Central memory CD4-positive, alpha-beta T cell (primary cell): ENCODE results near the gene RALBP1.
"Not testable (repeated sequence)": the region's sequence is repeated elsewhere in the genome, so short reads cannot be mapped to it uniquely, and the experiment has no call there.

ENCODE experiments used
- DNase-seq: peaks from one replicate; pipeline ENCODE4 v3.0.0; 2022

RALBP1 gene

DNA sequence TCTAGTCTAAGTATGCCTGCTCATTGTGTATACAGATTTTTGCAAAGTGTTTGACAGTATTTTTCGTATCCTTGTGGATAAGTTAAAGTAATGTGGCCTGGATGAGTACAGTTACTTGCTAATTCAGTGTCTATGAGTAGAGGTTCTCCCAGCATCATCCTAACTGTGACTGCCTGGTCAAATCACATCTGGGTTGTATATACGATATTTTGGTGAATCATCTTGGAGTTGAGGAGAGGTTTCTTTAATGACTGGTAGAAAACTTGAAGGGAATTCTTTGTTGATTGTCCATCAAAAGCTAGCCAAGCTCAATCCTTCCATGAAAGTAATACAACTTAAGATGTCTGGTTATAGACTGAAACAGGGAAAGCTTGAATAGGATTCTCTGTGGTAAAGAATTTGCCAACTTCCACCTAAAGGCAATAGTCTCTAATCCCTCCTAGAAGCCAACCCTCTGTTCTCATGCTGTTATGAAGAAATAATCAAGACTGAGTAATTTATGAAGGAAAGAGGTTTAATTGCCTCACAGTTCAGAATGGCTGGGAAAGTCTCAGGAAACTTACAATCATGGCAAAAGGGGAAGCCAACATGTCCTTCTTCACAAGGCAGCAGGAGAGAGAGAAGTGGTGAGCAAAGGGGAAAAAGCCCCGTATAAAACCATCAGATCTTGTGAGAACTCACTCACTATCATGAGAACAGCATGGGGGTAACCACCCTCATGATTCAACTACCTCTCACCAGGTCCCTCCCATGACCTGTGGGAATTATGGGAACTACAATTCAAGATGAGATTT, 19.4 kb upstream of the RALBP1 start:
- no peak for DNase-seq

DNA sequence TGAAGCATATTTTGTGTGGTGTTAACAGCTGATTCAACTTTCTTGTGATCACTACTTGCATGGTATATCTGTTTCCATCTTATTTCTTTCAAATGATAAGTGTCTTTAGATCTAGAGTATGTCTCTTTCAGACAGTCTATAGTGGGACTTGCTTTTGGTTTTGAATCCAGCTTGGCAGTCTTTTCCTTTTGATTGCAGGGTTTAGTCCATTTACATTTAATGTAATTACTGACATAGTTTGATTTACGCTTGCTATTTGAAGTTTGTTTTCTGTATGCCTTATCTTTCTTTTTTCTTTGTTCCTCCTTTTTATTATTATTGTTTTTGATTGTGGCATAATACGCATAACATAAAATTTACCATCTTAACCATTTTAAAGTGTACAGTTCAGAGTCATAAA, 9.2 kb upstream of the RALBP1 start:
- DNase-seq, result no peak

DNA sequence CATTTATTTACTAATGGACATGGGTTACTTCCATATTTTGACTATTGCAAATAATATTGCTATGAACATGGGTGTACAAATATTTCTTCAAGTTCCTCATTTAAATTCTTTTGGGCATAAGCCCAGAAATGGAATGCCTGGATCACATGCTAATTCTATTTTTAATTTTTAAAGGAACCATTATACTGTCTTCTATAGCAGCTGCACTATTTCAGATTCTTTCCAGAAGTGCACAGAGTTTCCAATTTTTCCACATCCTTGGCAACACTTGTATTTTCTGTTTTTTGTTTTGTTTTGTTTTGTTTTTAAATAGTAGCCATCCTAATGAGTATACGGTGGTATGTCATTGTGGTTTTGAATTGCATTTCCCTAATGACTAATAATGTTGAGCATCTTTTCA, 8.5 kb upstream of the RALBP1 start:
- DNase-seq, result no peak

DNA sequence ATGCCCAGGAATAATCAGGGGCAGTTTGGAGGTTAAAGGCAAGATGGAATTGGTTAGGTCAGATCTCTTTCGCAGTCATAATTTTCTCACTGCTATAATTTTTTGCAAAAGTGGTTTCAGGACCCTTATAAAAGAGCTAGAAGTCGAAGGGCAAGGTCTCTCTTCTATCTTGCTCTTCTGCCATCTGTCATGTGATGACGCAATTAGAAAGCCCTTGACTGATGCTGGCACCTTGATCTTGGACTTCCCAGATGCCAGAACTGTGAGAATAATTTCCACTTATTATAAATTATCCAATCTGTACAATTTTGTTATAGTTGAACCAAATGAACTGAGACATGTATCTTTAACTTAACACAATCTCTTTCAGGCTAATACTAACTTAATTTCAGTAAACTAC, 6.3 kb upstream of the RALBP1 start:
- DNase-seq, result no peak

DNA sequence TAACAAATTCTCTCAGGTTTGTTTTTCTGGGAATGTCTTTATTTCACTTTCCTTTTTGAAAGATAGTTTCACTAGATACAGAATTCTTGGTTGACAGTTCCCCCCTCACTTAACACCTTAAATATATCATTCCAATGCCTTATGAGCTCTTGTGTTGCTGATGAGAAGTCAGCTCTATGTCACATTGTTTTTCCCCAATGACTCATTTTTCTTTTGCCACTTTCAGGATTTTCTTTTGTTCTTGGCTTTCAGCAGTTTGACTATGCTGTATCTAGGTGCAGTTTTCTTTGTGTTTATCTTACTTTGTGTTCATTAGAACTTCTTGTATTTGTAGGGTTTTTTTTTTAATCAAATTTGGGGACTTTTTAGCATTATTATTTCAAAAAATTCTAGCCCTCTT, 5.6 kb upstream of the RALBP1 start:
- DNase-seq, result no peak

DNA sequence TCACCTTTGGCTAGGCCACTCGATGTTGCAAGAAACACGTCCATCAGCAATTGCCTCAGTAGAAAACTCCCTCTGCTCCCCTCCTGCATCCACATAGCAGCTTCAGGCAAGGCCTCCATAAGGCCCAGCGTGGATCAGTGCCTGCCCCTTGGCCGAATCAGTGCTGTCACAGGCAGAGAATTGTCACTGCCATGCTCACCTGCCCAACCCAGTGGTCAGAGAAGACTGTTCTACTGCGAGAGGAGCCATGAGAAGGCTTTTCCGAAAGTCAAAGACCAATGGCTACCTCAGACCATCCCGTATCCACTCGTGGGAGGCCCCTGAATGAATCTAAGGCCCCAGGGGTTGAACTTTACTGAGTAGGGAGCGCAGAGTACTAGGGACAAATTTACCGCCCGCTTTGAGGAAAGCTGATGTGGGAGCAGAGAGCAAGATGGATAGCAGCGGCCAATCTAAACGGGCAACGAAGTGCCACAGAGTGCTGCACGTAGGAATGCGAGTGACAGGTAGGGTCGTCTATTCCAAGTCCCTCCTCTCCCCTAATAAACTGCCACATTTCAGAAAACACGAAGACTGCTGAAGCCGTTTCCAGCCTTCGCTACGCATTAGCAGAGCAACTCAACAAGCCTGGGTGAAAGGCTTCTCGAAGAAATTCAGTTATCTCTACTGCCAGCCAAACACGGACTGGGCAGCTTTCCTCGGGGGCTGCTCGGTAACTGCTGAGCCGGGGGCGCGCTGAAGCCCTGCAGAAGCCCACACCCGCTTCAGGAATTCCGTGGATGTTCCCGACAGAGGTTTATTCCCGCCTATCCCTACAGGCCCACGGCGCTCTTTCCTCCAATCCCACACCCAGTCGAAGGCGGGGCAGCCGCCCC, 968 bp upstream of the RALBP1 start:
- no peak for DNase-seq

DNA sequence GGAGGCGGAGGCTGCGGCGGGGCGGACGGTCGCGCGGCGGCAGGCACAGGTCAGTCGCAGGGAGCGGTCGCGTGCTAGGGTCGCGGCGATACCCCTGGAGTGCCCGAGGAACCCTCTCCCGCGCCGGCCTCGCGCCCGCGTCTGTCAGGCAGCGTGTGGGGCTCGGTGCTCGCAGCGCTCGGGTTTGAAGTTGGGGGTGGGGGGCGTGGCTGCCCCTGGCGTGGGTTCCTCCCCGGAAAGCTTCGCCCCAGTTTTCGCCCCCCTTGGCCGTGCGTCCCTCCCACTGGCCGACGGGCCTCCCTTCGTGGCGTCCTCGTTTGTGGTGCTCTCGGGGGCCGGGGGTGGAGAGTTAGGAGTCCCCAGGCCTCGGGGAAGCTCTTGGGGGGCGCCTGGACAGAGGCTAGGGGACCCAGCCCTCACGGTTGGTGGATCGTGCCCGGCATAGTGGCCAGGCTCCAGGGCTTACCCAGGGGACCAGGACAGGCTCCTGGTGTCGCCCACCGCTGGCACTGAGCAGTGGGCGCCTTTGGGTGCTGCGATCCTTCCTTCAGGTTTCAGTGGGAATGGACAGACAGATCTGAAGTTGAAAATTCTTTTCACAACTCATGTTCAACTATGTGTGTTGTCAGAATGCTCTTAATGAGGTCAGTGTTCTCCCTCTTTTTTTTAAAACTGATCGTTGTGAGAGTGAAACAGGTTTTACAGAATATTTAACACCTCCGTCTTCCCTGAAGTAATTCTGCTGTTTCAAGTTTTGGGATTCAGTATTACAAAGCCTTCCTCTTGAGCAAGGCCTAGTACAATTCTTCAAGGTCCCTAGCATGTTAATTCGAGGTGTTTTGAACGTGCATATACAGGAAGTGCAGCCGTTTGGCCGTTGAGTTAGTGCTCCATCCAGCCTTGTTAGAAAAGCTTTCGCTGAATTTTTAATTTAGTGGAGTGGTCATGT, 604 bp downstream of the RALBP1 start:
- peak; percentile 7 for DNase-seq

DNA sequence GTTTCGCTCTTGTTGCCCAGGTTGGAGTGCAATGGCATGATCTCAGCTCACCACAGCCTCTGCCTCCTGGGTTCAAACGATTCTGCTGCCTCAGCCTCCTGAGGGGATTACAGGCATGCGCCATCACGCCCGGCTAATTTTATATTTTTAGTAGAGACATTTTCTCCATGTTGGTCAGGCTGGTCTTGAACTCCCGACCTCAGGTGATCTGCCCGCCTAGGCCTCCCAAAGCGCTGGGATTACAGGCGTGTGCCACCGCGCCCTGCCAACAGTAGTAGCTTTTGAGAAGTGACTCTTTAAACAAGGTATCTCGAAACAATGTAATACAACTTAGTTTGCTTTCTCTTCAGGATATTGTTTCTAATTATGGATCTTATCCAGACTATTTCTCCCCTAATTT, 1.6 kb downstream of the RALBP1 start:
- DNase-seq, result not testable (repeated sequence)

DNA sequence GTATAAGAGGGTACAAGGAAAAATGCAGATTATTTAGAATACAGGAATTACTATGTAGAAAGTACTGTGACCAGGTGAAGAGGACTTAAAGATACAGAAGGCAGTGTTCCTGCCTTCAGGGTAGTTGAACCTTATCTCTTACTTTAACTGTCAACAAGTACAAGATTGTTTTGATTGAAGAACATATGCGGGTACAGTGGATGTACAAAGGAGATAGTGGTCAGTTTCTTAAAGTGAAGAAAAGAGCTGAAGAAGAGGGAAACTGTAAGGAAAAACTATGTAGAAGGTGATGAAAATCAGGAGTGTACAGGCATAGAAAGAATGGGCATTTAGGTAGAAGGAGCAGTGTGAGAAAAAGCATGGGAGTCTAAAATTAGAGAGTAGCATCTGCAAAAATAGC, 2.2 kb downstream of the RALBP1 start:
- no peak for DNase-seq

DNA sequence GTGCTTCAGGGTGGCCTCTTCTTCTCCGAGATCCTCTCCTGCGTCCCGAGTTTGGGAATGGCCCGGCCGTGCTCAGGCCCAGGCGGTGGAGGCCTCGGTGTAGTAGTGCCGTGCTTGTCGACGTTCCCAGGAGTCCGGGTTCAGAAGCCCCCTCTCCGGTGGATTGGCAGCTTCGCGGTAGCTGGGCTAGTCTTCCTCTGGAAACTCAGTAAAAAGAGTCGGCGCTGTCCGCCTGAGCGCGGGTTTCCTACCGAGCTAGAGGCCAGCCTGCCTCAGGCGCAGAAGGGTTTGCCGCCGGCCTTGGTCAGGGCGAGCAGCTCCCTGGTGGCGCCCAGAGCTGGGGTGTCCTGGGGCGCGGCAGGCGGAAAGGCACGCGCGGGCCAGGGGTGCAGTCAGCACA, 3.2 kb downstream of the RALBP1 start:
- no peak for DNase-seq

DNA sequence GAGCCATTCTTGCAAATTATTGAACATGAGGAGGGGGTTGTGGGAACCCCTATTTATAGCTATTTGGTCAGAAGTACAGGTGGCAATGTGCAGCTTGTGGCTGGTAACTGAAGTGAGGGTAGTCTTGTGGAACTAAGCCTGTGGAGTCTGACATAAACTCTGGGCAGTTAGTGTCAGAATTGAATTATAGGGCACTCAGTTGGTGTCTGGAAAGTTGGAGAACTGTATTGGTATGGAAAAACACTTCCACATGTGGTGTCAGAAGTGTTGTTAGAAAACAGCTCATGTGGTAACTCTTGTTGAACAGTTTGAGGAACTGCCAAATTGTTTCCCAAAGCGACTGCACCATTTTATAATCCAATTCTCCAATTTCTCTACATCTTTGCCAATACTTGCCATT, 7.5 kb downstream of the RALBP1 start:
- no peak for DNase-seq

DNA sequence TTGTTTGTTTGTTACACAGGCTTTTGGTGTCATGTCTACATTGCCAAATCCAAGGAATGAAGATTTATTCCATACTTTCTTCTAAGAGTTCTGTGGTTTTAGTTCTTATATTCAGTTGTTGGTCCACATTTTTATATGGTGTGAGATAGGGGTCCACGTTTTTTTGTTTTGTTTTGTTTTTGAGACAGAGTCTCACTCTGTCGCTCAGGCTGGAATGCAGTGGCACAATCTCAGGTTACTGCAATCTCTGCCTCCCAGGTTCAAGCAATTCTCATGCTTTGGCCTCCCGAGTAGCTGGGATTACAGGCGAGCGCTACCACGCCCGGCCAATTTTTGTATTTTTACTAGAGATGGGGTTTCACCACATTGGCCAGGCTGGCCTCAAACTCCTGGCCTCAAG, 8.2 kb downstream of the RALBP1 start:
- DNase-seq, result no peak

DNA sequence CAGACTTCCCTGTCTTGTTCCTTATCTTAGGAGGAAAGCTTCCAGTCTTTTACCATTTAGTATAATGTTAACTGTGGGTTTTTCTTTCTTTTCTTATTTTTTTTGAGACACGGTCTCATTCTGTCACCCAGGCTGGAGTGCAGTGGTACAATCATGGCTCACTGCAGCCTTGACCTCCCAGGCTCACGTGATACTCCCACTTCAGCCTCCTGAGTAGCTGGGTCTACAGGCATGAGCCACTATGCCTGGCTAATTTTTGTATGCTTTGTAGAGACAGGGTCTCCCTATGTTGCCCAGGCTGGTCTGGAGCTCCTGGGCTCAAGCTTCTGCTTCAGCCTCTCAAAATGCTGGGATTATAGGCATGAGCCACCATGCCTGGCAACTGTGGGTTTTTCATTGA, 9.5 kb downstream of the RALBP1 start:
- DNase-seq, result not testable (repeated sequence)

DNA sequence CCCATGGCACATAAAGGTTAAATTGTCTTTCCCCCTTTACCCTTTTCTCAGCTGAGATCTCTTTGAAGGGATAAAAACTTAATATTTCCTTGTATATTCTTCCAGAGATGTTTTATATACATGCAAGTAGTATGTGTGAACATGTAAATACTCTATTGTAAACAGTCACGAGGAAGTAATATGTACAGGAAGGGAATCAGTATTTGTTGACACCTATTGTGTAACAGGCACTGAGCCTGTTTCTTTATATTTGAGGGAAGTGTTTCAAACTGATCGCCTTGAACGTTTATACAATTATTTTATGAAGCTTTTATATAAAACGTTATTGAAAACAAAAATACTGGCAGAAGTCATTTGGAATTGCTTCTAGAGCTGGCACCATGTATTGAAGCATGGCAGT, 13.2 kb downstream of the RALBP1 start:
- DNase-seq, result no peak

DNA sequence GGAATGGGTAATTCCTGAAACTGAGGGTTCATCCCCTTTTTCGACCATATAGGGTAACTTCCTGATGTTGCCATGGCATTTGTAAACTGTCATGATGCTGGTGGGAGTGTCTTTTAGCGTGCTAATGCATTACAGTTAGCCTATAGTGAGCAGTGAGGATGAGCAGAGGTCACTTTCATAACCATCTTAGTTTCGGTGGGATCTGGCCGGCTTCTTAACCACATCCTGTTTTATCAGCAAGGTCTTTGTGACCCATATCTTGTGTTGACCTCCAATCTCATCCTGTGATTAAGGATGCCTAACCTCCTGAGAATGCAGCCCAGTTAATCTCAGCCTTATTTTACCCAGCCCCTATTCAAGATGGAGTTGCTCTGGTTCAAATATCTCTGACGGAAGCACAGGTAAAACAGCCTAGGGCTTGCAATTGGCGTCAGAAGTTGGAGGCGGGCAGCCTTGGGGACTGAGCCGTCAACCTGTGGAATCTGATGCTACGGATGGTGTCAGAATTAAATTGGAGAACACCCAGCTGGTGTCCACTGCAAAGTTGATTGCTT, 19.5 kb downstream of the RALBP1 start:
- DNase-seq, result no peak

DNA sequence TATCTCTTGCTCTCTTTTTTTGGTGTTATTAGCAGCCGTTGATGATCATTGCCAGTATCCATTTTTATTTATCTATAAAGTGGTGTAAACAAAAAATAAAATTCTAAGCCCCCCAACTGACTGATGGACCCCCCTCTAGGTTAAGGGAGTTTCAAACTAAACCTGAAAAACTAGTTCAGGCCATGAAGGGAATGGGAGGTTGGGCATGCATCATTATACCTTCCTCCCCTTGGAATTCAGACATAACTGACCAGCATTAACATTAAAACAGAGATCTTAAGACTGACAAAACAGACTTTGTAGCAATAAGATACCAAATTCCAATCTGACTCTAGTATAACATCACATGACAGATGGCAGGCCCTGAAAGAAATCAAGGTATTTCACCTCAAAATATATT, 20.2 kb downstream of the RALBP1 start:
- DNase-seq, result no peak

DNA sequence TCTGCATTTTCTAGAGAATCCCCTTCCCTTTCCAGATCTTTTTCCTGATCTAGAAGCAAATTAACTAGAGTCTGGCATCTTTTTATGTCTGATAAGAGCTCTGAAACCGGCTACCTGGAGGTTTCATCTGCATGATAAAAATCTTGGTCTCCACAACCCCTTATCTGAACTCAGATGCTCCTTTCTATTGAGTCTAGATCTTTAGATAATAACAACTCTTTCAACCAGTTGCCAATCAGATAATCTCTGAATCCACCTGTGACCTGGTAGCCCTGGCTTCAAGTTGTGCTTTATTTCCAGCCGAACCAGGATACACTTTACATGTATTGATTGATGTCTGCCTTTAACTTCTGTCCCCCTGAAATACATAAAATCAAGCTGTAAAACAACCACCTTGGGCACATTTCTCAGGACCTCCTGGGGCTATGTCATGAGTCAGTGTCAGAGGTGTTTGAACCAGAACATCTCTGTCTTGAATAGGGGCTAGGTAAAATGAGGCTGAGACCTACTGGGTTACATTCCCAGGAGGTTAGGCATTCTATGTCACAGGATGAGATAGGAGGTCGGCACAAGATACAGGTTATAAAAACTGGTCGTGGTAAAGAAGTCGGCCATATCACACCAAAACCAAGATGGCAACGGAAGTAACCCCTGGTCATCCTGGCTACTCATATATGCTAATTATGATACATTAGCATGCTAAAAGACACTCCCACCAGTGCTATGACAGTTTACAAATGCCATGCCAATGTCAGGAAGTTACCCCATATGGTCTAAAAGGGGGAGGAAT, 20.8 kb downstream of the RALBP1 start:
- DNase-seq, result no peak

DNA sequence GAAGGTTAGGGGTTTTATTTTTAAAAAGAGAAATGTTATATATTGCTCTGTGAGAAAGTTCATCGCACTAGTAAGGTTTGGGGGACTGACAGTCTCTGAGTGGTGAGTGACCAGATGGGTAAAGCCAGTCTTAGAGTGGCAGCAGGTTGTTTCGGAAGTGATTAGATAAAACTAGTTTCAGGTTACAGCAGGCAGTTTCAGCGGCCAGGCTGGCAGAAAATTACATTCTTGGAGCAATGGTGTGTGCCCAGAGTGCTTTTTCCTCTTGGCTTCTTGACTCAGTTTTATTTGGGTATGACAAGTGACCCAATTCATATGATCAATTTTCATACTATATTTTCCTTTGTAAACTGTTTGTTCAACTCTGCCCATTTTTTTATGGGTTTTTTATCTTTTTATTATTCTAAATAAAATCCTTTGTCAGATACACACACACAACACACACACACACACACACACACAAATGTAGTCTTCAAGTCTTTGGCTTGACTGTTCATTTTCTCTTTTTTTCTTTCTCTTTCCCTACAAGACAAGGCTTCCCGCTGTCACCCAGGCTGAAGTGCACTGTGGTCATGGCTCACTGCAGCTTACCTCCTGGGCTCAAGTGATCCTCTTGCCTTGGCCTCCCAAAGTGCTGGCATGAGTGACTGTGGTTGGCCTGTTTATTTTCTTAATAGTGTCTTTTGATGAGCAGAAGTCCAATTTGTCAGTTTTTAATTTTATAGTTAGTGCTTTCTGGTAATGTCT, 30.9 kb downstream of the RALBP1 start:
- no peak for DNase-seq

DNA sequence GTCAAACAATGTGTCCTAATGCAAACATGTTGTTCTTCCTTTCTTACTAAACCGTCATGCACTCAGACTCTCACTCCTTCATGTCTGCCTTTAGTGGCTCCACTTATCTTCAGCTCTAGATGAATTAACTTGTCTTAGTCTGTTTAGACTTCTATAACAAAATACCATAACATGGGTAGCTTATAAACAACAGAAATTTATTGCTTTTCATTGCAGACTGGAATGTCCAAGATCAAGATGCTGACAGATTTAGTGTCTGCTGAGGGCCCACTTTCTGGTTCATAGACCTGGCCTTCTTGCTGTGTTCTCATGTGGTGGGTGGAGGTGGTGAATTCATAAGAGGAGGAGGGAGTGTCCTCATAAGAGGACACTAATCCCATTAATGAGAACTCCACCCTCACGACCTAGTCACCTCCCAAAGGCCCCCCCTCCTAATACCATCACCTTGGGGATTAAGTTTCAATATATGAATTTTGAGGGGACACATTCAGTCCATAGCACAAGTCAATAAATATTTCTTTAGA, 32.3 kb downstream of the RALBP1 start:
- no peak for DNase-seq

DNA sequence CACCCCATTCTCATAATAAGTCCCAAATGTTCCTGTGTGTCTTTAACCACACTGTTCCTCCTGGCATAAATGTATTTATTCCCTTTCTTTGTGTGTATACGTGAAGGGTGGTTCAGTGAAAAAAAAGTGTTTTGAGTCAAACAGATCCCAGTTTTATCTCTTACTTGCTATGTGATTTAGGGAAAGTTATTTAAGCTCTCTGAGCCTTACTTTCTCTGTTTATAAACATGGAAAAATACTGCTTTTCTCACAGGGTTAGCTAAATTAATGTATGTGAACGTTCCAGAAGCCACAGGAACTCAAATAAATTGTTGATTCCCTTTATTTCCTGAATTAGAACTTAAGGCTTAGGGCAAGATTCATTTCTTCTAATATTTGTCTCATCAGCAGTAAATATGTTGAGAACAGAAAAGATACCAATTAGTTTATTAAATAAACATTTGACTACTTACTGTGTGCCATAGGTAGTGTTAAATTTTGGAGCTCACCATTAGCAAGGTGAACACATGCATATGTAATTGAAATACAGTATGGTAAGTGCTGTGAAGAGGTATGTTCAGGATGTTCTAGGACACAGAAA, 33.2 kb downstream of the RALBP1 start:
- DNase-seq, result no peak
